Osteocyte (in vitro differentiated cells): Measurements from ENCODE around the gene CNGA4. TPM values are rescaled to one million over a fixed set of nuclear protein-coding genes. Genes with fewer than 3 reads are reported as not detected.

Source experiments
- DNase-seq: peaks from one replicate; pipeline ENCODE4 v3.0.0; 2021; ENCODE audit warnings: mixed read lengths; ENCODE audit not compliant: unreplicated experiment; ENCODE audit errors: extremely low spot score
- H3K27ac Mint-ChIP-seq: one replicate; pipeline ENCODE4 v1.8.0; 2021; ENCODE audit warnings: mild to moderate bottlenecking, mixed read lengths; ENCODE audit not compliant: unreplicated experiment
- H3K27me3 Mint-ChIP-seq: one replicate; pipeline ENCODE4 v1.8.0; 2021; ENCODE audit warnings: mixed read lengths; ENCODE audit not compliant: unreplicated experiment
- H3K36me3 Mint-ChIP-seq: one replicate; pipeline ENCODE4 v1.8.0; 2021; ENCODE audit warnings: mixed read lengths; ENCODE audit not compliant: unreplicated experiment
- H3K4me1 Mint-ChIP-seq: one replicate; pipeline ENCODE4 v1.8.0; 2021; ENCODE audit warnings: mixed read lengths; ENCODE audit not compliant: unreplicated experiment
- H3K4me3 Mint-ChIP-seq: one replicate; pipeline ENCODE4 v1.8.0; 2021; ENCODE audit warnings: mild to moderate bottlenecking, moderate library complexity, mixed read lengths; ENCODE audit not compliant: unreplicated experiment
- H3K9me3 Mint-ChIP-seq: one replicate; pipeline ENCODE4 v1.8.0; 2021; ENCODE audit warnings: mixed read lengths; ENCODE audit not compliant: unreplicated experiment
- total RNA-seq: library from RNA; stranded (reverse); gene quantifications from 2 replicates; pipeline ENCODE4 v1.2.1, GENCODE V29; 2021
- TF ChIP-seq, protein P1 (sequence below): fragments of 200-600 bp; sonication (generic); IDR thresholded peaks from 2 replicates; pipeline ENCODE4 v1.5.0; 2021; ENCODE audit warnings: antibody characterized with exemption, mild to moderate bottlenecking, moderate library complexity

CNGA4 gene
- total RNA-seq, 1 donor from 2014 or later: not detected

DNA sequence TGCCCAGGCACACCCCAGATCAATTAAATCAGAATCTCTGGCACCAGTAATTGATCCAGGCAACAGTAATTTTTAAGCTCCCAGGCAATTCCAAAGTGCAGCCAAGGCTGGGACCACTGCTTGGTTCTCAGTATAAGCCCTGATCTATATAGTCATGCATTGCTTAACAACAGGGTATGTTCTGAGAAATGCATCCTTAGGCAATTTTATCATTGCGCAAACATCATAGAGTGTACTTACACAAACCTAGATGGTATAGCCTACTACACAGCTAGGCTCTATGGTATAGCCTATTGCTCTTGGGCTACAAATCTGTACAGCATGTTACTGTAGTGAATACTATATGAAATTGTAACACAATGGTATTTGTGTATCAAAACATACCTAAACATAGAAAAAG is 34.2 kb upstream of the CNGA4 start:
- H3K36me3 Mint-ChIP-seq: peaks cover 17% of the 10 kb centered on the region
- H3K4me3 Mint-ChIP-seq: no peak overlapping the region
- TF ChIP-seq, protein P1, sequence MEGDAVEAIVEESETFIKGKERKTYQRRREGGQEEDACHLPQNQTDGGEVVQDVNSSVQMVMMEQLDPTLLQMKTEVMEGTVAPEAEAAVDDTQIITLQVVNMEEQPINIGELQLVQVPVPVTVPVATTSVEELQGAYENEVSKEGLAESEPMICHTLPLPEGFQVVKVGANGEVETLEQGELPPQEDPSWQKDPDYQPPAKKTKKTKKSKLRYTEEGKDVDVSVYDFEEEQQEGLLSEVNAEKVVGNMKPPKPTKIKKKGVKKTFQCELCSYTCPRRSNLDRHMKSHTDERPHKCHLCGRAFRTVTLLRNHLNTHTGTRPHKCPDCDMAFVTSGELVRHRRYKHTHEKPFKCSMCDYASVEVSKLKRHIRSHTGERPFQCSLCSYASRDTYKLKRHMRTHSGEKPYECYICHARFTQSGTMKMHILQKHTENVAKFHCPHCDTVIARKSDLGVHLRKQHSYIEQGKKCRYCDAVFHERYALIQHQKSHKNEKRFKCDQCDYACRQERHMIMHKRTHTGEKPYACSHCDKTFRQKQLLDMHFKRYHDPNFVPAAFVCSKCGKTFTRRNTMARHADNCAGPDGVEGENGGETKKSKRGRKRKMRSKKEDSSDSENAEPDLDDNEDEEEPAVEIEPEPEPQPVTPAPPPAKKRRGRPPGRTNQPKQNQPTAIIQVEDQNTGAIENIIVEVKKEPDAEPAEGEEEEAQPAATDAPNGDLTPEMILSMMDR: no peak
- no peak for DNase-seq
- no peaks in the 10 kb centered on the region for H3K27me3 Mint-ChIP-seq
- H3K4me1 Mint-ChIP-seq: peaks cover 4% of the 10 kb centered on the region
- H3K27ac Mint-ChIP-seq: no peak overlapping the region
- no peaks in the 10 kb centered on the region for H3K9me3 Mint-ChIP-seq

DNA sequence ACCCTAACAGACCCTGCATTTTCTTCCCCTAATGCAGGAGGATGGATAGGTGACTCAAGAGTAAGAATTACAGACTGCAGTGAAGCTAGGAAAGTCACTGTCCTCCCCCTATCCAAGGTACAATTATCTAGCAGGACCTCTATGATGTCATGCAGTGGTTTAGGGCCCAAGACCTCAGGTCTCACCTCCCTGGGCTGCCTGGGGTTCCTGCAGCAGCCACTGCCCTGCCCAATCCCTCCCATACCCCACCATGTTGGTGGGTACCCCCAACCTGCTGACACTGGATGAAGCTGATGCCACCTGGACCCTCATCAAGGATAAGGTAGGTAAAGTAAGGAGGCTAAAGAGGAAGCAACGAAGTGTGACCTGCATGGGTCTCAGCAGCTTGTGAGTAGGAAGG is 33.5 kb upstream of the CNGA4 start, which contains the start of gene C11orf42:
C11orf42 (plus strand) TSS at position 192 of the 400 bp plus-strand sequence; CDS start at position 251, 59 bp downstream.
- H3K9me3 Mint-ChIP-seq: no peaks in the 10 kb centered on the region
- H3K36me3 Mint-ChIP-seq: peaks cover 17% of the 10 kb centered on the region
- no peak within 1 kb of the TSS for H3K4me3 Mint-ChIP-seq
- peaks cover 4% of the 10 kb centered on the region for H3K4me1 Mint-ChIP-seq
- no peak for DNase-seq
- no peaks in the 10 kb centered on the region for H3K27me3 Mint-ChIP-seq
- TF ChIP-seq, protein P1: no peak
- H3K27ac Mint-ChIP-seq: no peak within 1 kb of the TSS

DNA sequence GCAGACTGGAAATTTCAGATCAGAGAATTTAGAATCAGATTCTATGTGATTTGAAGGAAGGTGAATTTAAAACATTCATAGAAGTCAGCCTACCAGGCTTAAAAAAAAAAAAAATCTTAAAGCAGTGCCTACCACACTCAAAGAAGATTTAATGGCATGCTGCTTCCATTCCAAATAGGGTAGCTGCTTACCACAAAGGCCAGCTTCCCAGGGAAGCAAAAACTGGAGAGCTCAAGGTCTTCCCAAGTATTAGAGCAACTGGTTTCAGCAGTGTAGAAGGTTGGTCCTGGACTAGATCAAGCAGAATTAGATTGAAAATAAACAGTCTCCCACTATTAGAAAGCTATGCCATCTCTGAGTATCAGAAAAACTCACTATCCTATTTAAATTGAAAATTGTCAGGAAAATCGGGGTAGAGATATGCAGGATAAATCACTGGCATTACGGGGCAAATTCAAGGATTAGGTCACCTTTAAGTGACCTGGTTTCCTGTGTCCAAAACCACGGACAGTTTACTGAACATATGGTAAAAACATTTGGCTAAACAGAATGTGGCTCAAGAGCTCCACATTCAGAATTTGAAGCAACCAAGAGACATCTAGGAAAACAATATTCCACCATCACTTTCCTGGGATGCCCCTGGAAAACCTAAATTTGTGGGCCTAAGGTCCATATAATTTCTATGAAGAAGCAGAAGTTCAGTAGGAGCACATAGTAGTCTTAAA is 32.3 kb upstream of the CNGA4 start:
- no peaks in the 10 kb centered on the region for H3K9me3 Mint-ChIP-seq
- H3K36me3 Mint-ChIP-seq: peaks cover 21% of the 10 kb centered on the region
- H3K4me1 Mint-ChIP-seq: no peaks in the 10 kb centered on the region
- no peak overlapping the region for H3K27ac Mint-ChIP-seq
- no peaks in the 10 kb centered on the region for H3K27me3 Mint-ChIP-seq
- no peak overlapping the region for H3K4me3 Mint-ChIP-seq
- no peak for DNase-seq
- TF ChIP-seq, protein P1: no peak

DNA sequence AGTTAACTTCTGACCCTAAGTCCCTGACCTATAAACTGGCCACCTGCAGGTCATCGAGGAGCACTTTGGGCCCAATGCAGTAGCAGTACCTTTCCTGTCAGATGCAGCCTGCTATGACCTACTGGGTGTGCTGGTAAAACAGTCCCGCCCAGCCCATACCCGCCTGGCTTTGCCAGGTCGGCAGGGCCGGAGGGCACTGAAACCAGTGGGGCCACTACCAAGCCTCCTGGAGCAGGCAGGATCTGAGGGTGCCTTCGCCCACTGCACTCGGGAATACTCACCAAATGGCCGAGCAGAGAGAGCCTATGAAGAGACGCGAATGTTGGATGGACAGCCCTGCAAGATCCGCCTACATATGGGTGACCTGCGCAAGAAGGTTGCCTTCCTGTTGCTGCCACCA is 29.1 kb upstream of the CNGA4 start:
- Mint-ChIP-seq H3K27me3 (no peaks in the 10 kb centered on the region), H3K27ac (no peak overlapping the region), H3K9me3 (no peaks in the 10 kb centered on the region), H3K36me3 (peaks cover 14% of the 10 kb centered on the region), H3K4me1 (no peaks in the 10 kb centered on the region), H3K4me3 (no peak overlapping the region)
- TF ChIP-seq, protein P1: no peak
- DNase-seq: no peak

DNA sequence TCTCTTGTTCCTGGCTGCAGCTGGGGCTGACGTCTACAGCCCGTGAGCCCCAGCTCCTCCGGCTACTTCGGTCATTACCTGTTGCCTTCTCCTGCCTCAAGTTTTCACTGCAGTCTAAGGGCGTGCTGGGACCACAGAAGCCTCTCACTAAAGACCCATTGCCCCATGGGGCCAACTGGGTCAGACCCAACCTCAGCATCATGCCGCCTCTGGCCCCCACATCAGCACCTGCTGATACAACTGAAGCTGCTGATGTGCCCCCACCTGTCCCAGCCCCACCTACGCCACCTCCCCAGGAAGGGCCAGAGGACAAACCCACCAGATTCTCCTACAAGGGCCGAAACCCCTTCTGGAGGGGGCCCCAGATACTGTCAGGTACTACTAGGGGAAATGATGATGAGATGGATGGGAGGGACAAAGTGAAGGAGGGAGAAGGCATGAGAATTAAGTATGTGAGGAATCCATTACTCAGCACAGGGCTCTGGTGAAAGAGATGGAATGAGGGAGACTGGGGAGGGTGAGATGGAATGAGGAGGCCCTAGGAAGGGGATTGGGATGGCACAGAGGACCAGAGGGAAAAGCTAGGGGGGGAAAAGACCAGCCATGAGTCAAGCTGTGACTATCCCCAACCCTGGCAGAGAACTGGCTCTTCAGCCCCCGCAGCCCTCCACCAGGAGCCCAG is 28.5 kb upstream of the CNGA4 start:
- Mint-ChIP-seq H3K27ac (no peak overlapping the region), H3K27me3 (no peaks in the 10 kb centered on the region), H3K4me3 (no peak overlapping the region), H3K4me1 (no peaks in the 10 kb centered on the region), H3K36me3 (peaks cover 16% of the 10 kb centered on the region), H3K9me3 (no peaks in the 10 kb centered on the region)
- TF ChIP-seq, protein P1: no peak
- DNase-seq: no peak
